Measurements from ENCODE around the gene POLR2E.

The POLR2E gene

DNA sequence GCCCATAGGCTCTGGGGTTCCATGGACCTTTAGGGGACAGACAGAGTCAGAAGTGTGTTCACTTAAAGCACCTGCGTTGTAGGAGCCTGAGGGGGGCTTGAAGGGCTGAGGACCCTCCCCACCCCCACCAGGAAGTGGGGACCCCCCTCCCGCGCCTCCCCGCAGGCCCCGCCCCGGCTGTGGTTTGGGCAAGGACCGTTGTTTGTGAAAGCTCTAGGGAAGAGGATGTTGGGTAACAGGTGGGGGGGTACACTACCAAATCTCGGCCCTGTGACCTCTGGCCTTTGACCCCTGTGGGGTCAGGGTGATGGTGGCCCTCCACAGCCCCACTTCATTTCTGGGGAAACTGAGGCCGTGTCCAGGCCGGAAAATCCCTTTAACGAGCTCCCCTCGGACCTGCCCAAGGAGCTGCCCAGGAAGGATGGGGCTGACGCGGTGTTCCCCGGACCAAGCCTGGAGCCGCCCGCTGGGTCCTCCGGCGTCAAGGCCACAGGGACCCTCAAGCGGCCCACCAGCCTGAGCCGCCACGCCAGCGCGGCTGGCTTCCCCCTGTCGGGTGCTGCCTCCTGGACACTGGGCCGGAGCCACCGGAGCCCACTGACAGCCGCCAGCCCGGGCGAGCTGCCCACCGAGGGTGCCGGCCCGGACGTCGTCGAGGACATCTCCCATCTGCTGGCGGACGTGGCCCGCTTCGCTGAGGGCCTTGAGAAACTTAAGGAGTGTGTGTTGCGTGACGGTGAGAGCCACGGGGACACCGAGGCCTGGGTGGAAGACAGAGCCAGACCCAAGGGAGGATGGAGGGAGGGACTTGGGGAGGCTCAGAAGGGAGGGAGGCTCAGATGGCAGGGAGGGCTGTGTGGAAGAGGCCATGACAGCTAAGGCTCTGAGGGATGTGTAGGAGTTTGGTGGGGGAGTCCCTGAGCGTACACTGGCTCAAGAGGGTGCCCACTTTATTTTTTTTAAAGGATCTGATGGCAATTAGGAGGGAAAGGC, 26.9 kb downstream of the POLR2E start:
- TF ChIP-seq, protein P1, sequence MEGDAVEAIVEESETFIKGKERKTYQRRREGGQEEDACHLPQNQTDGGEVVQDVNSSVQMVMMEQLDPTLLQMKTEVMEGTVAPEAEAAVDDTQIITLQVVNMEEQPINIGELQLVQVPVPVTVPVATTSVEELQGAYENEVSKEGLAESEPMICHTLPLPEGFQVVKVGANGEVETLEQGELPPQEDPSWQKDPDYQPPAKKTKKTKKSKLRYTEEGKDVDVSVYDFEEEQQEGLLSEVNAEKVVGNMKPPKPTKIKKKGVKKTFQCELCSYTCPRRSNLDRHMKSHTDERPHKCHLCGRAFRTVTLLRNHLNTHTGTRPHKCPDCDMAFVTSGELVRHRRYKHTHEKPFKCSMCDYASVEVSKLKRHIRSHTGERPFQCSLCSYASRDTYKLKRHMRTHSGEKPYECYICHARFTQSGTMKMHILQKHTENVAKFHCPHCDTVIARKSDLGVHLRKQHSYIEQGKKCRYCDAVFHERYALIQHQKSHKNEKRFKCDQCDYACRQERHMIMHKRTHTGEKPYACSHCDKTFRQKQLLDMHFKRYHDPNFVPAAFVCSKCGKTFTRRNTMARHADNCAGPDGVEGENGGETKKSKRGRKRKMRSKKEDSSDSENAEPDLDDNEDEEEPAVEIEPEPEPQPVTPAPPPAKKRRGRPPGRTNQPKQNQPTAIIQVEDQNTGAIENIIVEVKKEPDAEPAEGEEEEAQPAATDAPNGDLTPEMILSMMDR (IDR thresholded peaks at IDR 0.05; ENCODE audit: insufficient read depth, missing control alignments), result no peak
- DNase-seq (ENCODE audit: insufficient read length, low spot score) (no peak), FAIRE-seq (no peak)

DNA sequence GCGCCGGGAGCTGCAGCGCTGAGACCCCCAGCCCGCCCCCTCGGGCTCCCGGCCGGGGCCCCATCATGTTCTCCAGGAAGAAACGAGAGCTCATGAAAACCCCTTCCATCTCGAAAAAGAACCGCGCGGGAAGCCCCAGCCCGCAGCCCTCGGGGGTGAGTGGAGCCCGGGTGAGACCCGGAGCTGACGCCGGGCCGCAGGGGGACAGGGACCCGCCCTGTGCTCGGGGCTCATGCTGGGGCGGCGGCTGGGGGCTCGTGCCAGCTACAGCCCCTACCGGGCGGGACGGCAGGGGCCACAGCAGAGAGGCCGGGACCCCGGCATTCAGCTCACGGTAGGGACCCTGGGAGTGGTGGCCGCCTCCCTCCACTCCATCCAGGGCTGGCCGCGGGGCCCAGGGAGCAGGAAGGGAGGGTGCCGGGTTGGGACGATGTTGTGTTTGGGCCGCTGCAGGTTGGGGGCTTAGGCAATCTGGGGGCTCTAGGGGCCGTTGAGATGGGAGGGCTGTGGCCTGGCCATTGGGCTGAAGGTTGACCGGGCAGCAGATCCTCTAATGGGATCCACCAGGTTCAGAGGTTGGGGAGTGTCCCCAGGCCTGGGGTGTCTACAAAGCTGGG, 27.7 kb downstream of the POLR2E start:
- TF ChIP-seq, protein P1 (IDR thresholded peaks at IDR 0.05; ENCODE audit: insufficient read depth, missing control alignments), result no peak
- FAIRE-seq (no peak), DNase-seq (ENCODE audit: insufficient read length, low spot score) (no peak)

DNA sequence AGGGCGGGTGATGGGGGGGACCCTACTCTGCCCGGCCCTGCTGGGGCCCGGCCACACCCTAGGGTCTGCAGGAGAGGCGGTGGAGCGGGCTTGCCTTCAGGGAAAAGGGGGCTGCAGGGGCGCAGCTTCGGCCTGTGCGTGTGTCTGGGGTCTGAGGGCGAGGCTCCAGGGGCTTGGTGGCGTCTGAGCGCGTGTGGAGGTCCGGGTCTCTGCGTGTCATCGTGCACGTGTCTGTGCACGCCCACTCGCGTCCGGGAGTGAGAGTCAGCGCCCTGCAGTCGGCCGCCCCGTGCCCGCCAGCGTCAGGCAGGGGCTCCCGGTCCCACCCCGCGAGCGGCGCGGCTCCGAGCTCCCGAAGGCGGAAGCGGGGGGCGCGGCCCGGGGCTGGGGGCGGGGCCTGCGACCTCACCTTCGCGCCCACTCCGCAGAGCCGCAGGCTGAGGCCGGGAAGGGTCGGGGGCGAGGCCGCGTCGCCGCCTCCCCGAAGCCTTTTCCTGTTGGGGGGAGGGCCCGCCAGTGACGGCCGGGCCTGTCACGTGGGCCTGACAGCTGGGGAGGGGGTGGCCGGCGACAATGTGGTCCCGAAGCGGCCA, 28.3 kb downstream of the POLR2E start, which contains the start of gene ARHGAP45:
ARHGAP45 (plus strand) TSS at position 420 of the 593 bp plus-strand sequence. CDS start 239 bp downstream, outside the sequence.
- TF ChIP-seq, protein P1 (IDR thresholded peaks at IDR 0.05; ENCODE audit: insufficient read depth, missing control alignments), result no peak
- DNase-seq (ENCODE audit: insufficient read length, low spot score) (no peak), FAIRE-seq (no peak)

DNA sequence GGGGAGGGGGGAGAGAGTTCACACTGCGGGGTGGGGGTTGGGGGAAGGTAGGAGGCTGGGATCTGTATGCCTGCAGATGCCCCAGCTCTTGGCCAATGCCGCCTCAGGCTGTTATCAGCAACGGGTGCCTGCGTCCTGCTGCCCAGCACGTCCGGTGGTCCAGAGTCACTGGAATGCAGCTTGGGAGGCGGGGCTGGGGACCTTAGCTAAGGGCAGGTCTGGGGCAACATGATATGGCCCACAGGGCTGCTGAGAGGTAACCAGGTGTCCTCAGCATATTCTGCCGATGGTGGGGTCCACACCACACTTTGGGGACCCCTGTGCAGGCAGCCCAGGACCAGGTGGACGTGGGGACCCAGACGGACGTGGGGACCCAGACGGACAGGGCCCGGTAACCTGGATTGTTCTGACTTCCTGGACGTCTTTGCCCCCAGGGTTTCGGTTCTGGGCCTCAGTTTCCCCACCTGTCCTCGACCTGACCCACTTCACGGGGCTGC, 28.9 kb downstream of the POLR2E start:
- TF ChIP-seq, protein P1 (IDR thresholded peaks at IDR 0.05; ENCODE audit: insufficient read depth, missing control alignments), result no peak
- FAIRE-seq, result no peak
- DNase-seq (ENCODE audit: insufficient read length, low spot score), result no peak

DNA sequence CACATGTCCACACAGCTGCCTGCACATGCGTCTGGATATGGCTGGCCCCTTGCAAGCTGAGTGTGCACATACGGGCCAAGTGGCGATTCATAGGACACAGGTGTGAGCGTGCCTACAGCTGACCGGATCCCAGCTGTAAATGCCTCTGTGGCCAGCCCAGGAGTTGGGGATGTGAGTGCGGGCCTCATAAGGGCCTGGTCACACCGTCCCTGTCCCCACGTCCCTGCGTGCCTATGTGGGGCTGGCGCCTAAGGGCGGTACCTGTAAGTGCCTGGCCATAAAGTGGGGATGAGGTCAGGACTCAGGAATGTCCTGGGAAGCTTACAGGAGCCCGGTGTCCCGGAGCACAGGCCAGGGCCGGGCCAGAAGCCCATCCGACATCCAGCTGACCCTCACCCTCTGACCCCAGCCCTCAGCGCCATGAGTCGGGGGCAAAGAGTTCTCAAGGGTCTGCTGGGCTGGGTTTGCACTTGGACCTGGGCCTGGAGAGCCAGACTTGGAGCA, 29.5 kb downstream of the POLR2E start:
- TF ChIP-seq, protein P1 (IDR thresholded peaks at IDR 0.05; ENCODE audit: insufficient read depth, missing control alignments), result no peak
- DNase-seq (ENCODE audit: insufficient read length, low spot score) (no peak), FAIRE-seq (no peak)

- TF ChIP-seq, protein P1 (IDR thresholded peaks at IDR 0.05; ENCODE audit: insufficient read depth, missing control alignments), result peak; percentile 55
- FAIRE-seq, result no peak
- no peak for DNase-seq (ENCODE audit: insufficient read length, low spot score)
Observed at GRCh38 chr19:1064661-1065605, 30.2 kb downstream of the POLR2E start.
